ENCODE measurements around the gene MNT.

Gene MNT

DNA sequence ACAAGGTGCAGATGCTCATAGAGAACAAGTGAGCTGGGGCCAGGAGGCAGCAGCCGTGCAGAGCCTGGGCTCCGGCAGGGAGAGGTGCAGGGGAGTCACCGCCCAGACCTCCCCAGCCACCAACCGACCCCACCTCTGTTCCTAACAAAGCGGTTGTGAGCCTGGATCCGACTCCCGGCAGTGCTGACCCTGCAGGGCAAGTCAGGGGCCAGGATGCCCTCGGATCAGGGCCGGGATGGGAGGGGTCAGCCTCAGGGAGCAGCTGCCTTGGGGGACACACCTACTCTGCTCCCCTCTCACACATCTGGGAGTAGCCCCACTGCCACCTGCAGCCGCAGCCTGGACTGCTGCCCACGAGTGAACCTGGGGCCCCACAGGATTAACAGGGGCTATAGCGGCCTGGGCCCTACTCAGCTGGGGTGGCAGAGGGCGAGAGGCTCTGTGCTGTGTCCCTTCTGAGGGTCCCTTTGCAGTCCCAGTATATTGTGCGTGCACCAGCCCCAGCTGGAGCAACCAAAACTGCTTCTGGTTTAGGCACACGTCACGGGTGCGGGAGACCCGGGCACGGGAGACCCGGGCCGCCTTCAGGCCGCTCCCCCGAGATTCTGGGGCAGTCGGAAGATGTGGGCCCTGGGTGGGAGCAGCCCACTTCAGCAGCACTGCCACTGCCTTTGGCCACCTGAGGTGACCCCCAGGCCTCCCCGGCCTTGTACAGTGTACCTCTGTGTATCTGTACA is 21.2 kb downstream of the MNT start:
- DNase-seq: no peak

DNA sequence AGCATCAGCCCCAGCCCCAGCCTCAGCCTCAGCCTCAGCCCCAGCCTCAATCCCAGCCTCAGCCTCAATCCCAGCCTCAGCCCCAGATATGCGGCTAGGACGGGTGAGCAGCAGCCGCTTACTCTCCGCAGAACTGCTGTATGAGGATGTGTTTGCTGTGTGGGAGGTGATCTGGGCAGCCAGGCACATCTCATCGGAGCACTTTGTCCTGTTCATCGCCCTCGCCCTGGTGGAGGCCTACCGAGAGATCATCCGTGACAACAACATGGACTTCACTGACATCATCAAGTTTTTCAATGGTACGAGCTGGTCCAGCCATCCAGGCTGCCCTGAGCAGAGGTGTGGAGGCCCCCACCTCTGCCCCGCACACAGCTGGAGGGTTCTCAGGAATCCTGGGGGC is 22.0 kb downstream of the MNT start:
- DNase-seq: no peak

DNA sequence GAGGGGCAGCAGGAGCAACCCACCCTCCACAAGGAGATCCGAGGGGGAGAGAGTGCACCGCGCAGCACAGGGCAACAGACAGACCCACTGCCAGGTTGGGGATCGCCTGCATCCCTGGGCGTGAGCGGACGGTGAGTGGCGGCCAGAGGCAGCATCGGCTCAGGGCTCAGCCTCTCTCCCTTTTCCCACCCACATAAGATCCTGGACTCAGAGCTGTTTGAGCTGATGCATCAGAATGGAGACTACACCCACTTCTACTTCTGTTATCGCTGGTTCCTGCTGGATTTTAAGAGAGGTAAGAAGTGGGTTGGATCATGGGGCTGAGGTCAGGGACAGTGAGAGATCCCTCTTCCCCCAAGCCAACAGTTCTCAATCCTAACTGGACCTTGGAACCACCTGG is 23.2 kb downstream of the MNT start:
- no peak for DNase-seq

DNA sequence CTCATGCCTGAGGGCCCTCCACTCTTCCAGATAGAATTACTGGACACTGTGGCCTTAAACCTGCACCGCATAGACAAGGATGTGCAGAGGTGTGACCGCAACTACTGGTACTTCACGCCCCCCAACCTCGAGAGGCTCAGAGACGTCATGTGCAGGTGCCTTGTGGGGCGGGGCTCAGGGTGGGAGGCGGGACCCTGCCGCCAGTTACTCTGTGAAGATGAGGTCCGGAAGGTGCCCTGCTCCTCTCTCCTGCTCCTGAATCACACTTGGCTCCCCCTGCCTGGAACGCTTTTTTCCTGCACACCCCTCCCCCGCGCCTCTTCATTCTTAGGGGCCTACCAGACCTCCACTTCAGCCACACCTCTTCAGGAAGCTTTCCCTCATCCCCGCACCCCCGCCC is 24.8 kb downstream of the MNT start:
- no peak for DNase-seq

DNA sequence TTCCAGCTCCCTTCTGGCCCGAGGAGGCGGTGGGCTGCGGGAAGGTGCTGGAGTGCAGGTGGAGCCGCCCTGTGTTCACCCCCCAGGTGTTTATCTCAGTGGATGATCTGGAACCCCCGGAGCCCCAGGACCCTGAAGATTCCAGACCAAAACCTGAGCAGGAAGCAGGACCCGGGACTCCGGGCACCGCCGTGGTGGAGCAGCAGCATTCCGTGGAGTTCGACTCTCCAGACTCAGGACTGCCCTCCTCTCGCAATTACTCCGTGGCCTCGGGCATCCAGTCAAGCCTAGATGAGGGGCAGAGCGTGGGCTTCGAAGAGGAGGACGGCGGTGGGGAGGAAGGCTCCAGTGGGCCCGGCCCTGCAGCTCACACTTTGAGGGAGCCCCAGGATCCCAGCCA is 25.5 kb downstream of the MNT start:
- no peak for DNase-seq

DNA sequence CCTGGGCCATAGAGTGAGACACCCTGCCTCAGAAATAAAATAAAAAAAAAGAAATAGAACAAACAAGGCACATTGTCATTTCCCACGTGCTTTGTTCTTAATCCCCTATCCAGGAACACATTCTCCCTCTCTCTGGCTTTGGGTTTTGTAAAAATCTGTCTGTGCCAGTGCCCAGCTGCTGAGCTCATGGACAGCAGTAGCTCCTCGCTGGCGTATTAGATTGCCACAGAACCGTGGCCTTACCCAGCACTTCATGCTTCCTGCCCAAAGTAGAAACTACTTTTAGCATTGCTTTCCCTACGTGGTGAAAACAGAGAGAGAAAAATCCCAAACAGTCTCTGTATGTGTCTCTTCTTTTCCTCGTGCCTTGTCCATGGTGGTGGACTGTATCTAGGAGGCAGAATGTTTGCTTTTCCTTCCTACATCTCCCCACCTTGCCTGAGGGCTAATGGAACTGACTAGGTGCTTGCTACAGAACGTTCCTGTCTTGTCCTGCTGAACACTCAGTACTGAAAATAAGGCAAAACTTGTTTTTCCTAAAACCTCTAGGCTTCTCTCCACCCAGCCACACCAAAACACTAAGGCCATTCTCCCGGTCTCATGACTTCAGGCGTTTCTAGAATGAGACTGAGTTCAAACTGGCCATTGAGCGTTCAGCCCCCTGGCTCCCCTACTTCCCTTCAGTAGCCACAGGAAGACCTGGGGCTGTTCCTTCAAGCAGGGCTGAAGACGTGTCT is 26.1 kb downstream of the MNT start:
- DNase-seq: no peak

DNA sequence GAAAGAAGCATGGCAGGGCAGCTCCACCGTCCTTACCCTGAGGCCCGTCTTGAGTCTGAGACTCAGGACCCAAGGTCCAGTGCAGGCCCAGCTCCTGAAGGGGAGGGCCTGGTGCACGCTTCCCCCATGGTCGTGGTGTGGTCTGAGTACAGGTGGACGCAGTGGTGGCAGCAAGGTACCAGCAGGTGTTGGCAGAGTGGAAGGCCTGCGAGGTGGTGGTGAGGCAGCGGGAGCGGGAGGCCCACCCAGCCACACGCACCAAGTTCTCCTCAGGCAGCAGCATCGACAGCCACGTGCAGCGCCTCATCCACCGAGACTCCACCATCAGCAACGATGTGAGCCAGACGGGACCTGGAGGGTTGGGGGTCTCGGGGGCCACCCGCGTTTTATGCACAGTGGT is 27.7 kb downstream of the MNT start:
- DNase-seq: no peak

DNA sequence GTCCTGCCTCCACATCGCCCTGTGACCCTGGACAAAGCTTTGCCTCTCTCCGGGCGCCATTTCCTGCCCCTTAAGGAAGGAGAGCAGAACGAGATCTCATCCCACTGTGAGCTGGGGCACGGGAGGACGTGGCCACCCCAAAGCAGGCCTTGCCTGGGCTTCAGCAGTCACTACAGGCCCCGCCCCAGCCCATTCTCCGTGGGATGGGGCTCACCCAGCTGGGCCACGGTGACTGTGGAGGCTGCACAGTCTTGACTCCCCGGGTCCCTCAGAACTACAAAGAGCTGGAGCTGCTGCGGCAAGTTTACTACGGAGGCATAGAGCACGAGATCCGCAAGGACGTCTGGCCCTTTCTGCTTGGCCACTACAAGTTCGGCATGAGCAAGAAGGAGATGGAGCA is 28.2 kb downstream of the MNT start:
- no peak for DNase-seq

DNA sequence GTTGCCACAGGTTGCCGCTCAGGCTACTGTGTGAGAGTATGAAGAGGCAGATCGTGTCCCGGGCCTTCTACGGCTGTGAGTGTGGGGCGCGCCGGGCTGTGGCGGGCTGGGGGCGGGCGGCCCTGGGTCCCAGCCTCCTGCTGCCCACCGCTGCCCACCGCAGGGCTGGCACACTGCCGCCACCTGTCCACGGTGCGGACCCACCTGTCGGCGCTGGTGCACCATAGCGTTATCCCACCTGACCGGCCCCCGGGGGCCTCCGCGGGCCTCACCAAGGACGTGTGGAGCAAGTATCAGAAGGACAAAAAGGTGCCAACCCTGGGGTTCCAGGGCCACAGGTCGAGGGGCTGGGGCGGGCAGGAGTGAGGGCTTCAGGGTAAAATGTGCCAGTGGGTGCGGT is 28.7 kb downstream of the MNT start:
- no peak for DNase-seq

DNA sequence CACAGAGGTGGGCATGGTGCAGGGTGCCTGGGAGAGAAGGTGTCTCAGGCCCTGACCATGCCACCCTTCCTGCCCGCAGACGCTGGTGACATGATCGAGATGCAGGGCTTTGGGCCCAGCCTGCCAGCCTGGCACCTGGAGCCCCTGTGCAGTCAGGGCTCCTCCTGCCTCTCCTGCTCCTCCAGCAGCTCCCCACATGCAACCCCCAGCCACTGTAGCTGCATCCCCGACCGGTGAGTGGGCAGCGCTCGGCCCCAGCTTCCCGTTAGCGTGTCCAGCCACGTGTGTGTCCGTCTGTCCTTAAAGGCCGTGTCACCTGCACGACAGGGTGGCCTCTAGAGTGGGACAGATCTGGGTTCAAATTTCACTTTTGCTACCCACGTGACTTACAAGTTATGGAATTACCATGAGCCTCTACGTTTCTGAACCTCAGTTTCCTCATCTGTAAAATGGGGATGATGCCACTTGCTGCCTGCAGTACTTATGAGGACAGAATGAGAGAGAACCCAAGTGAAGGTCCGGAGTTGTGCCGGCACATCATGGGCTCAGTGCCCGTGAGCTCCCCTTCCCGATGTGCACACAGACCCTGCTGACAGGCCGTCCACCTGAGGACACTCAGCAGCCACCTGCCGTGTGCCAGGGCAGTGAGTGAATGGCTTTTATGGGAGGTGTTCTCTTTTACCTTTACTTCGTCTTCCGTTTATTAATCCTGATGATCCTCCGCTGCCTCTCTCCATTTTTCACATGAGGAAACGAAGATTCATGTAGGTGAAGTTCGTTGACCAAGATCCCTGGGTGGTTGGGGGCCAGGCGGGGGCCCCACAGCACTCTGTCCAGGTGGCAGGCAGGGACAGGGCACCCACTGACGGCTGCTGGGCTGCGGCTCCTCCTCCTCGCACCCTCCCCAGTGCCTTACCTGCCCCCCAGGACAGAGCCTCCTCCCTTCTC is 29.4 kb downstream of the MNT start:
- no peak for DNase-seq

DNA sequence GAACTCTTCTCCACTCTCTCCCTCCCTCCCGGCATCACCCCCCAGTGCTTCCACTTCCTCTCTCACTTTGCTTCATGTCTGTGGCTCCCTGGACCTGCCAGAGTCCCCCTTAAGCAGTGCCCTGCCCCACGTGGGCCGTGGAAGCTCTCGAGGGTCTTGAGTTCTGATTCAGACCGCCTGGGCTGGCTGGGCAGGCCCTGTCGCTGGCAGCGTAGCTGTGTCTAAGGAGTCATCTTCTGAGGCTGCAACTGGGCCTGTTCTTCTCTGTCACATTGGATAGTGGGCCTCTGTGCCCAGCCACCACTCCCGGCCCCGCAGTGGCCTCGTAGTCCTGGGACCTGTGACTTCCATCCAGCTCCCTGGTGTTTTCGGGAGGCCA is 30.7 kb downstream of the MNT start:
- DNase-seq: no peak

DNA sequence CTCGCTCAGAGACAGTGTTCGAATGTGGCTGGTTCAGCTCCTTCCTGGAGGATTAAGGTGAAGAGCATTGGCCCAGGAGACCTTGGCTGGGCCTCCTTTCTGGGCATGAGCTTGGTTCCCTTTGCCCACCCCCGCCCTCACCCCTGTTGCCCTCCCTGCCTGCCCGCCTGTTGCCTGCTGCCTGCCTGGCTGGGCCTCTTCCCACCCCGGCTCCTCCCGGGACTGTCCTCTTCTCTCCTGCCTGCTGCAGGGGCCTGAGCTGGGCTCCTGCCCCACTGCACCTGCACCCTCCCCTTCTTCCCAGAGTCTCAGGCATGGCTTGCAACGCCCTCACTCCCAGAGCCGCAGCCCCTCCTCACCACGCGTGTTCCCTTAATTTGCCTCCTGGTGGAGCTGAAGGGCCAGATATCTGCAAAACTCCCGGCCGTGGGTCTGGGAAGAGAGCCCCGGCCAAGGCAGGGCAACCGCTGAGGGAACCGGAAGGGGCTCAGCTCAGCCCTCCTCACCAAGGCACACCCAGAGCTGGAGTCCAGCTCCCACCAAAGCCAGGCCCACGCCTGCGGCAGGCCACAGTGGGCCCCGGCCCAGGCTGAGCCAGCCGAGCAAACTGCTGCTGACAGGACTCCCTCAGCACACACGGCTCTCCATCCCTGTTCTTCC is 31.2 kb downstream of the MNT start:
- DNase-seq: no peak

DNA sequence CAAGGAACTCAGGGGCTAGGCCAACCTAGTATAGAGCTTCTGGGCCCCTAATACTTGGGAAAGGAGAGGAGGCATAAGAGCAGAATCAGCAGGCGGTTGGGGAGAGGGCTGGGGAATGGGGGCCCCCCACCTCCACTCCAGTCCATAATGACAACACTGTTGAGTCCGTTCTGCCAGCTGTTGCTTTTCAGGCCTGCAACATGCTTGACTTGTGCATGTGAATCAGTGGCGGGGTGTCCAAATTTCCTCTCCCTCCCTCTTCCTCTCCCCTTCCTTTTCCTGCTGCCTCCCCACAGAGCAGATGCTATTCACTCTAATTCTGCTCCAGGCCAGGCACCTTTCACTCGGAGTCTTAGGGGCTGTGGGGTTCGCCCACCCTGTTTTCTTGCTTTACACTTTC is 31.8 kb downstream of the MNT start:
- DNase-seq: no peak

DNA sequence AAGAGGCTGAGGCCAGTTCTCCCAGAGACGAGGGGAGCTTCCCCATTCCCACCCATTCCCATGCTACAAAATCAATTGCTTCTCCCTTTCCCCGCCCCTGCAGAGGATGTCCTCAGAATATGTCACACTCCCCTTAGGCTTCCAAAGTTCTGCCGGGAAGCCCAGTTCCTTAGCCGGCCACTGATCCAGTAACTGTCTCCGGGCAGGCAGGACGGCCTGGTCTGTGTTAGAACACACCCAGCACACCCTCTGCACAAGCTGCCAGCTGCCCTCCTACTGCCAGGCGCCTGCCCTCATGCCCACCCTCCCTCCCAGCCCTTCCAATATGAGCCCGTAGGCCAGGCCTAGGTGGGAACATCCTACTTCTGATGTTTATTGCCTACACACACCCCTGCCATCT is 32.5 kb downstream of the MNT start:
- no peak for DNase-seq

DNA sequence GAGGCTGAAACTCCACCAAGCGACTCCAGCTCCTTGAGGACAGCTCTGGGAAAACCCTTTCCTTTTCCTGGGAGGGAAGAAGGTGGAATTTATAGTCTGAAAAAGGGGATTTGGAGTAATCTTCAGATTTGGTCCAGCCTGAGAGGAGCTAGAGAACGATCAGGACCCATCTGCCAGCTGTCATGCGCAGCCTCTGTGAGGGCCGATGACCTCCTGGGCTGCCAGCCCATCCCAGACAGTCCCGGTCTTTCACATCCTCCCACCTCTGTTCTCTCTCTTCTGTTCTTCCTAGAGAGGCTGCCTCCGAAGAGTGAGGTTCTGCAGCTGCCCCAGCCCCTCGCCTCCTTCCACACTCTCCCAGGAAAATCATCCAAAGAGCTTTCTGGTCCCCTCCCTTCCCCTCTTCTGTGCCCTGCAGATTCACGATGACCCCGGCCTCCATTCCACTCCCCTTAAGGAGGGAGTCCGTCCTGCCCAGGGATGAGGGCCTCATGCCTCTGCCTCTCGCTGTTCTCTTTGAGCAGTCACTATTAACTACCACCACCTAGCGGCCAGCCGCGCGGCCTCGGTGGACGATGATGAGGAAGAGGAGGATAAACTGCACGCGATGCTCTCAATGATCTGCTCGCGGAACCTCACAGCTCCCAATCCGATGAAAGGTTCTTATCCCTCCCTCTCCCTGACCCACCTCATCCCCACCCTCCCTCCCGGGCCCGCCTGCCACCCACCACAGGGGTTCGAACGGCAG is 33.9 kb downstream of the MNT start:
- DNase-seq: no peak

DNA sequence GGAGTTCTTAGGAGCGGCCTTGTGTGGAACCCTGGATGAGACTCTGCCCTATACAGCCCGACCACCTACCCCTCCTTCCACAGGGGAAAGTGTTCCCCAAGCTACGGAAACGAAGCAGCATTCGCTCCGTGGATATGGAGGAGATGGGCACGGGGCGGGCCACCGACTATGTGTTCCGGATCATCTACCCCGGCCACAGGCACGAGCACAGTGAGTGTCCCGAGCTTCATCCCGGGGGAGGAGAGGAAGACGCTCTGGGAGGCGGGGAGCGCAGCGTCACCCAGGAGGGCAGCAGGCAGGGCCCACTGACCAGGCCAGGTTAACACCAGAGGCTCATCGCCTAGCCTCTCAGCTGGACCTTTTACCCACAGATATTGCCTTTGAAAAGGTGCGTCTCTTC is 35.7 kb downstream of the MNT start:
- DNase-seq: no peak

DNA sequence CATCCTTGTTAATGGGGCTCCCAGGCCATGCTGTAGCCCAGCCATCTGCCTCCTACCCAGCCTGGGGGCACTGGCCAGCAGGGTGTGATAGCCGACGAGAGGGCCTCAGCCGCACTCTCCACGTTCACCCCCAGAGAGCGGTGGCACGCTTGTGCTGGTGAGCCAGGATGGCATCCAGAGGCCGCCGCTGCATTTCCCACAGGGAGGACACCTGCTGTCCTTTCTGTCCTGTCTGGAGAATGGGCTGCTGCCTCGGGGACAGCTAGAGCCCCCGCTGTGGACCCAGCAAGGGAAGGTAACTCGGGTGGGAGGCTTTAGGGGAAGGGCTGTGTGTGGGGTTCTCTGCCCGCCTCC is 36.1 kb downstream of the MNT start:
- no peak for DNase-seq

DNA sequence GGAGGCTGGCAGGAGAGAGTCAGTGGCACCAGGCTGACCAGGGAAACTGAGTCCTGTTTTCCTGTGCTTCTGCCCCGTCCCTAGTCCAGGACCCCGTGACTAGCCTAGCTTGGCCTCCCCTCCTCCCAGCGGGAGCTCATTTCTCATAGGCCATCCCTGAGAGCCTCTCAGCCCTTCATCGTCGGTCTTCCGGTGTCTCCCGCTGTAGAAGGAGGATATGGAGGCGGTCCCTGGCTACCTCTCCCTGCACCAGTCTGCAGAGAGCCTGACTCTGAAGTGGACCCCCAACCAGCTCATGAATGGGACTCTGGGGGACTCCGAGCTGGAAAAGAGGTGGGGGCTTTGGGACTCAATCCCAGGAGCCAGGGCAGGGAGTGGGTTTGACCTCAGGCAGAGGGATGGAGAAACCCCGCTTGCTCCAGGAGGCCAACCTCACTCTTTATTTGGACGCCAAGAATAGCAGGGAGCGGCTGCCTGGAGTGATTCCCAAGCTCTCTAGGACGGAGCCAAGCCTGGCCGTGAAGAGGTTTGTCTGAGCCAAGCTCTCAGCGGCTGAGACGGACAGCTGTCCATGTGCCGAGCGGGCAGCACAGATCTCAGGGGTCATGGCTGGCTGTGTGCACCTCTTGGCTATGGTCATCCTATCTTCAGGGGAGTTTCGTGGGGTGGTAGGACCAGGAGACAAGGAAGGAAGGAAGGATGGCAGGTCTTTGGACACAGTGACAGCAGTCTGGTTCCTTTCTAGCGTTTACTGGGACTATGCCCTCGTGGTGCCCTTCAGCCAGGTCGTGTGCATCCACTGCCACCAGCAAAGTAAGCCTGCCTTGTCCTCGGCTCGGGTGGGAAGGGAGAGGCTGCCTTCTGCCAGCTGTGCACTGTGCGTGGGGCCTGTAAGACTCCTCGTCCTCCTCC is 36.8 kb downstream of the MNT start:
- no peak for DNase-seq

DNA sequence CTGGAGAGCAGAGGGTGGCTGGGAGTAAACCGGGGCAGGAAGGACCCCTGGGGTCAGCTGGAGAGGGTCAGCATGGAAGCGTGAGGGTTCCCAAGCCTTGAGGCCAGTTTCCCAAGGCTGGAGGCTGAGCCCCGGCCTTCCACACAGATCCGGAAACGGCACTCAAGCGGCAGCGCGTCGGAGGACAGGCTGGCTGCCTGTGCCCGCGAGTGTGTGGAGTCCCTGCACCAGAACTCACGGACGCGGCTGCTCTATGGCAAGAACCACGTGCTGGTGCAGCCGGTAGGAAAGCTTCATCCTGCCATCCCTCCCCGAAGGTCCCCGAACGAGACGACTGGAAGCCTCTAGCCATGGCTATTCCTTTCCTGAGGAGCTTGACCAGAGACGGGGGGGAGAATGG is 37.5 kb downstream of the MNT start:
- DNase-seq: no peak

DNA sequence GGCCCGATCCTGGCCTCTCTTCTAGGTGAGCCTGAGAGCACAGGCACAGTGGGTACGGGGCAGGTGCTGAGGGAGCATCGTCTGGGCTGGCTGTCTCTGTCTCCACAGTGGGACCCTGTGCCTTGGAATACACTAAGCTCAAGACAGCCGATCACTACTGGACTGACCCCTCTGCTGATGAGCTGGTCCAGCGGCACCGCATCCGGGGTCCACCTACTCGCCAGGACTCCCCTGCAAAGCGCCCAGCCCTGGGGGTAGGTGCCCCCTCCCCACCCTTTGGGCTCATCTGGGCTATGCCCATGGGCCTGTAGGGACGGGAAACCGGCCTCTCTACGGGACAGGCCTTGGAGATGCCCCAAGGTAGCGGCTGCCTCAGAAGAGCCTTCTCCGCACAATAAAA is 38.0 kb downstream of the MNT start:
- no peak for DNase-seq

DNA sequence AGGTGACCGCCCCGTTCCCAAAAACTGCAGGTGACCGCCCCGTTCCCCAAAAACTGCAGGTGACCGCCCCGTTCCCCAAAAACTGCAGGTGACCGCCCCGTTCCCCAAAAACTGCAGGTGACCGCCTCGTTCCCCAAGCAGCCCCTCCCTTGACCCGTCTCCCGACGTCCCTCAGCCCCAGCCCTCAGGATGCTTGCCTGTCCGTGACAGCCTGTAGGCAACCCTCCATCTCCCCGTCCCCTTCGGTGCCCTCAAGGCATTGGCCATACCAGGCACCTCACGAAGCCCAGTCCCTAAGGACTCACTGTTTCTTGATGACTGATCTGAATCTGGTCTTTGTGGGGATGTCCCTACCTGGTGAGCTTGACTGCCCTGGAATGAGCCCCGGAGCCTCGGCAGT is 38.4 kb downstream of the MNT start:
- no peak for DNase-seq

DNA sequence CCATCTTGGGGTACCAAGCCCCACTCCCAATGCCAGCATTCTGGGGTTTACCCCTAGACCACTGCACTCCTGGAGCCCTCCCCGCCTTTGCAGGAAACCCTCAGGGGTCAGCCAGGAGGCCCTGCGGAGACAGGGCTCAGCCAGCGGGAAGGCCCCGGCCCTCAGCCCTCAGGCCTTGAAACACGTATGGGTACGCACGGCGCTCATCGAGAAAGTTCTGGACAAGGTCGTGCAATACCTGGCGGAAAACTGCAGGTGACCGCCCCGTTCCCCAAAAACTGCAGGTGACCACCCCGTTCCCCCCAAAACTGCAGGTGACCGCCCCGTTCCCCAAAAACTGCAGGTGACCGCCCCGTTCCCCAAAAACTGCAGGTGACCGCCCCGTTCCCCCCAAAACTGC is 38.8 kb downstream of the MNT start:
- no peak for DNase-seq

Data from SIG-M5 (cell line).